ENCODE data around the gene RADIL. TPM values are rescaled to one million over a fixed set of nuclear protein-coding genes. Genes with fewer than 3 reads are reported as not detected.
A peak's percentile ranks its signal among the peaks of the same experiment; 100 is the strongest.

The RADIL gene
- total RNA-seq, 4 donors from 2014 or later: 1.5 to 2.6 (median 2.1) TPM

GRCh38 chr7:4837041-4837802, 46.3 kb downstream of the RADIL start:
- intact Hi-C loops (cut with DNase I; ENCODE audit: low total_unique reads): no loop called here
- 79 to 80% methylated on average over 22 of the region's 22 CpGs for WGBS, 2 donors
- no peak overlapping the region for H3K4me3 ChIP-seq (ENCODE audit: low read depth, poor library complexity, severe bottlenecking)
- DNase-seq (ENCODE audit: low spot score in 2 of 2): peak in 1 of 2 donors; percentile 73
- TF ChIP-seq, protein P1, sequence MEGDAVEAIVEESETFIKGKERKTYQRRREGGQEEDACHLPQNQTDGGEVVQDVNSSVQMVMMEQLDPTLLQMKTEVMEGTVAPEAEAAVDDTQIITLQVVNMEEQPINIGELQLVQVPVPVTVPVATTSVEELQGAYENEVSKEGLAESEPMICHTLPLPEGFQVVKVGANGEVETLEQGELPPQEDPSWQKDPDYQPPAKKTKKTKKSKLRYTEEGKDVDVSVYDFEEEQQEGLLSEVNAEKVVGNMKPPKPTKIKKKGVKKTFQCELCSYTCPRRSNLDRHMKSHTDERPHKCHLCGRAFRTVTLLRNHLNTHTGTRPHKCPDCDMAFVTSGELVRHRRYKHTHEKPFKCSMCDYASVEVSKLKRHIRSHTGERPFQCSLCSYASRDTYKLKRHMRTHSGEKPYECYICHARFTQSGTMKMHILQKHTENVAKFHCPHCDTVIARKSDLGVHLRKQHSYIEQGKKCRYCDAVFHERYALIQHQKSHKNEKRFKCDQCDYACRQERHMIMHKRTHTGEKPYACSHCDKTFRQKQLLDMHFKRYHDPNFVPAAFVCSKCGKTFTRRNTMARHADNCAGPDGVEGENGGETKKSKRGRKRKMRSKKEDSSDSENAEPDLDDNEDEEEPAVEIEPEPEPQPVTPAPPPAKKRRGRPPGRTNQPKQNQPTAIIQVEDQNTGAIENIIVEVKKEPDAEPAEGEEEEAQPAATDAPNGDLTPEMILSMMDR (IDR thresholded peaks at IDR 0.05): no peak
- no peak for TF ChIP-seq POLR2A (IDR thresholded peaks at IDR 0.05)

DNA sequence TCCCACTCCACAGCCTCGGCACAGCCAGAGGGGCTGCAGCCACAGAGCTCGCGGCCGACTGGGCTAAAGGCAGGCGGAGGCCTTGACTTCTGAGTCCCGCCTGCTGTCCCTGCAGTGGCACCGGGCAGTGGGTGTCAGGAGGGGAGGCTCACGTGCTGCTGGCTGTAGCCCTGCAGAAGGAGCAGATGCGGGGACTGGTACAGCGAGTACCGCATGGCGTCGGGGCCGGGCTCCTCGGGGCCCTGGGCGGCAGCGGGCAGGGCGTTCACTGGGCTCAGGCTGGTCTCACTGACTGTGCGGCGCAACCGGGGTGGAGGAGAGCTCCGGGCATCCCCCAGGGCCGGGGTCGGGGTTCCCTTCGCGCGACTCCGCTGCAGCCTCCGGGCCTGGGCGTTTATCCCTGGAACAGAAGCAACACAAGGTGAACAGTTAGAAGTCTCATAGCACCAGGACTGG, 47.3 kb downstream of the RADIL start:
- intact Hi-C loops (cut with DNase I; ENCODE audit: low total_unique reads): no loop called here
- WGBS, 2 donors: 93 to 94% methylated on average over 30 of the region's 30 CpGs
- no peak overlapping the region for H3K4me3 ChIP-seq (ENCODE audit: low read depth, poor library complexity, severe bottlenecking)
- peak in 1 of 2 donors; percentile 76 for DNase-seq (ENCODE audit: low spot score in 2 of 2)
- TF ChIP-seq, protein P1 (IDR thresholded peaks at IDR 0.05): no peak
- TF ChIP-seq POLR2A (IDR thresholded peaks at IDR 0.05): no peak

- TF ChIP-seq, protein P1 (IDR thresholded peaks at IDR 0.05): no peak
- no peak for TF ChIP-seq POLR2A (IDR thresholded peaks at IDR 0.05)
- 91 to 94% methylated on average over 22 to 28 of the region's 28 CpGs for WGBS, 2 donors
- no peak overlapping the region for H3K4me3 ChIP-seq (ENCODE audit: low read depth, poor library complexity, severe bottlenecking)
- peak in 1 of 2 donors; percentile 79 for DNase-seq (ENCODE audit: low spot score in 2 of 2)
- intact Hi-C loops (cut with DNase I; ENCODE audit: low total_unique reads): no loop called here
Measured at GRCh38 chr7:4835398-4836205, 47.9 kb downstream of the RADIL start.

DNA sequence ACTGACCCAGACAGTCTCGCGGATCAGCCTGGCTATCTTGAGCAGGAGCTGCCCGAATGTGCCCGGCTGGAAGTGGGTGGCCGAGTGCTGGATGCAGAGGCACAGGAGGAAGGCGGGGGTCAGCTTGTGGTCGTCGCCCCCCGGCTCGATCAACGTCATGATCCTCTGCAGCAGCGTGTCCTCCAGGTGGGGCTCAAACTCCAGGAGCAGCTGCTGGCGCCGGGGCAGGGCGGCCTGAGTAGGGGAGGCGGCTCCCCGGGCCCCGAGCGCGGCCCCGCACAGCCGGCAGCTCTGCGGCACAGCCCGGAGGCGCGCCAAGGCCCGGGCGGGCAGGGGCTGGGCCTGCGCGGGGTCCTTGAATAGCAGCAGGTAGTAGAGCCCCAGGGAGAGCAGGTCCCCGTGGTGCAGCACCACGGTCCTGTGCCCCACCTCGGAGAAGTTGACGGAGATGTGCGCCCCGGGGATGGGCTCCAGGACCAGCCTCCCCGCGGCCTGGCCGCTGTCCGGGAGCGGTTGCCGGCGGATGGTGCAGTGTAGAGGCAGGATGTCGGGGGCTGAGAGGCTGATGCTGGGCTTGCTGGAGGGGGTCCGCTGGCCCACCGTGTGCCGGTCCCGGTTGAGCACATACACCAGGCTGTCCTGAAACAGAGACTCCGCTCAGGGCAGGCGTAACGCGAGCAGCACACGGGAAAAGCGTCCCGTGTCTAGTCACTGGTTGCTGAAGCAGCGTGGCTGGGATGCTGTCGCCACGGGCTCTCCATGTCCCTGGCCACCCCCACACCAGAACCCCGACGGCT, 48.7 kb downstream of the RADIL start:
- 96 to 97% methylated on average over 41 to 52 of the region's 60 CpGs for WGBS, 2 donors
- intact Hi-C loops (cut with DNase I; ENCODE audit: low total_unique reads): no loop called here
- DNase-seq (ENCODE audit: low spot score in 2 of 2): peak in 1 of 2 donors; percentile 80
- H3K4me3 ChIP-seq (ENCODE audit: low read depth, poor library complexity, severe bottlenecking): no peak overlapping the region
- TF ChIP-seq, protein P1 (IDR thresholded peaks at IDR 0.05): no peak
- TF ChIP-seq POLR2A (IDR thresholded peaks at IDR 0.05): no peak

Data from lower leg skin (tissue), 4 donors.